ENCODE results near the gene SUCLG1. TPM values are rescaled to one million over a fixed set of nuclear protein-coding genes. Genes with fewer than 3 reads are reported as not detected.

The SUCLG1 gene
- total RNA-seq, result 37.8 and 51.4 TPM in 2 replicates

DNA sequence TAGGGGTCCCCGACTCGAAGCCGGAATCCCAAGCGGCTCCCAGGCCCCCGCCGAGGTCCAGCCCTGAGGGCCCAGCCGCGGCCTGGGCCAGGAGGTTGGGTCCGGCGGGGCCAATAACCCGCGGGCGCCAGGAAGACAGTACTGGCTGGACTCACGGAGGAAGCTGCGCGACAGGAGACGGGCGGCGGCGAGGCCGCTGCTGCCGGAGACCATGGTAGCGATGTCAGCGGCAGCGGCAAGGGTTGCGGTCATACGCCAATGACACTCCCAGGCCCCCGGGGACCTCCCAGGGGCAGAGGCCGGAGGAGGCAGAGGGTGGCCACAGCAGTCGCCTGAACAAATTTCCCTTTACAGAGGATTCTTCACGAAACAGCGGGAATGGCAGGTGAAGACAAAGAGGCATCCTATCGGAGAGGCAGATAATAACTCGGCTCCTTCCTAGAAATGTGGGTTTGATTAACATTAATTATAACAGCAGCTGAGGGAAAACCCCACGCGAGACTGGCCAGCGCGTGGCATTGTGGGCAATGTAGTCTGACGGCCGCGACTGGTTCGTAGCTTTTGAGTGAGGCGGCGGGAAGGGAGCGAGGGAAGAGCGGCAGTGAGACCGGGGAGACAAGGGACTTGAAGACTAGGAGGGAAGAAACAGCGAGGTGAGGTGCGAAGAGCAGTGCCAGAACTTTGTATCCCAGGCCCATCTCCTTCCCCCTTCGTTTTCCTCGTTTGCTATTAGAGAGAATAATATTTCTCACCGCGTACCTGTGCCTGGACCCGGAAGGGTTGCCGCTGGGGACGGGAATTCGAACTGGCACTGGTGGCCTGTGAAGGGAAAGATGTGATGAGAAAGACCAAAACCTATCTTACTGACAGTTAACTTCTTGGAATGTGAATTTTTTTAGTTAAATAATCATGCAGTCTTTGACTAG lies at the start of gene SUCLG1:
Gene SUCLG1, minus strand, starts transcription at position 263 of the 926 bp plus-strand sequence. Its CDS starts 11 bp downstream, at position 252.

Other genes with a start within 250 kb of the SUCLG1 start
- under 0.01 and 0.21 TPM in 2 replicates for gene DNAH6, start 57.2 kb upstream of the SUCLG1 start, total RNA-seq

All from tracheal epithelial cell (primary cell).